Thymus (tissue), 14 donors: ENCODE measurements around the gene NUDT17. TPM values are rescaled to one million over a fixed set of nuclear protein-coding genes. Genes with fewer than 3 reads are reported as not detected.
"Not testable (repeated sequence)": the region's sequence is repeated elsewhere in the genome, so short reads cannot be mapped to it uniquely, and the experiment has no call there.

ENCODE experiments used
- DNase-seq, 9 donors: peaks; one replicate each; pipeline ENCODE4 v3.0.0-alpha.2; 2013; ENCODE audit warnings: low spot score in 9 of 9, low read depth in 6 of 9, missing footprints in 1 of 9
- H3K27ac ChIP-seq, 2 donors: one replicate each; pipeline ENCODE4 v1.5.1; 2013; ENCODE audit warnings: control low read depth in 1 of 2, low read depth in 1 of 2, low read length in 1 of 2, mild to moderate bottlenecking in 1 of 2, moderate library complexity in 1 of 2
- H3K27me3 ChIP-seq, 2 donors: one replicate each; pipeline ENCODE4 v1.5.1; 2013; ENCODE audit warnings: low read length in 1 of 2; ENCODE audit not compliant: control insufficient read depth in 2 of 2, insufficient read depth in 1 of 2
- H3K36me3 ChIP-seq, 2 donors: one replicate each; pipeline ENCODE4 v1.5.1; 2013; ENCODE audit warnings: low read length in 1 of 2, mild to moderate bottlenecking in 1 of 2, moderate library complexity in 1 of 2; ENCODE audit not compliant: control insufficient read depth in 2 of 2, insufficient read depth in 2 of 2
- H3K4me1 ChIP-seq, 2 donors: one replicate each; pipeline ENCODE4 v1.5.1; 2013; ENCODE audit warnings: low read length in 2 of 2; ENCODE audit not compliant: control insufficient read depth in 2 of 2, insufficient read depth in 2 of 2
- H3K4me3 ChIP-seq, 2 donors: one replicate each; pipeline ENCODE4 v1.5.1; 2013; ENCODE audit warnings: low read length in 2 of 2, control low read depth in 1 of 2, mild to moderate bottlenecking in 1 of 2
- H3K9me3 ChIP-seq, 2 donors: one replicate each; pipeline ENCODE4 v1.5.1; 2013; ENCODE audit warnings: low read length in 1 of 2, mild to moderate bottlenecking in 1 of 2; ENCODE audit not compliant: control insufficient read depth in 2 of 2, insufficient read depth in 1 of 2
- WGBS: extraction: QIAGEN DNeasy Blood & Tissue Kit; methylation state at CpG from one replicate; pipeline ENCODE4 v1.1.7; 2013; 5-methylcytosine and 5-hydroxymethylcytosine counted together
- long read RNA-seq, 10 donors: transcript quantifications; one replicate each; lab custom pipeline, GENCODE V29; 2026
- polyA plus RNA-seq: library from polyadenylated mRNA; stranded (reverse); fragments of 200-250 nt; gene quantifications from one replicate; pipeline ENCODE4 v1.2.3, GENCODE V29; 2013
- total RNA-seq: library from RNA; stranded (reverse); fragments of 120-200 nt; gene quantifications from one replicate; pipeline ENCODE4 v1.2.4, GENCODE V29; 2013
- donor health status: healthy.

NUDT17 gene, protein sequence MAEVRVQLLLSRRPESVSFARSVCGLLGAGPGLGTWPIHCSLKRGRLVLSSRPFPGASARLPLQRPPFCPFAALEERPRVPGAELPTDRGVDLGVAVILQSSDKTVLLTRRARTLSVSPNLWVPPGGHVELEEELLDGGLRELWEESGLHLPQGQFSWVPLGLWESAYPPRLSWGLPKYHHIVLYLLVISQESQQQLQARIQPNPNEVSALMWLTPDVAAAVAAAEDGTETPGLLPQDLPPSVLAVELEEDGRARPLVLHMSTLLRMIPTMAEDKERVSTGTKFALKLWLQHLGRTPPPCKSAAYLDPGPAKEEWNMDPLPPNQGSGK
- total RNA-seq (3.7 TPM), polyA plus RNA-seq (6.0 TPM)
- long read RNA-seq, donor 1, result 0 reads
- long read RNA-seq, donor 2, result 0 reads
- long read RNA-seq, donor 3, result 0 reads
- long read RNA-seq, donor 4, partial matches to known transcripts, result 7 of 7 reads
- long read RNA-seq, donor 4, other reads (novel, unspliced or antisense), result 0 of 7 reads
- long read RNA-seq, donor 5, result 0 reads
- long read RNA-seq, donor 6, partial matches to known transcripts, result 0 of 1 reads
- long read RNA-seq, donor 6, other reads (novel, unspliced or antisense), result 0 of 1 reads
- long read RNA-seq, donor 7, result 0 reads
- long read RNA-seq, donor 8, result 0 reads
- long read RNA-seq, donor 9, partial matches to known transcripts, result 5 of 5 reads
- long read RNA-seq, donor 9, other reads (novel, unspliced or antisense), result 0 of 5 reads
- long read RNA-seq, donor 10, partial matches to known transcripts, result 7 of 7 reads
- long read RNA-seq, donor 10, other reads (novel, unspliced or antisense), result 0 of 7 reads

- peaks cover 41 to 46% of the 10 kb centered on the region in 2 donors for H3K36me3 ChIP-seq
- no peaks in the 10 kb centered on the region for H3K9me3 ChIP-seq
- peak within 1 kb of the TSS; percentile 60 to 78 for H3K4me3 ChIP-seq
- H3K27me3 ChIP-seq, result no peaks in the 10 kb centered on the region
- H3K4me1 ChIP-seq, result peaks cover 5 to 24% of the 10 kb centered on the region in 2 donors
- peak in 8 of 9 donors; percentile 53 to 87 (median 74) for DNase-seq
- H3K27ac ChIP-seq, result peak within 1 kb of the TSS; percentile 18 to 78
- under 1% methylated on average over 50 of the region's 50 CpGs for WGBS
Measured at GRCh38 chr1:145845514-145846161, at the start of gene NUDT17. NUDT17 (plus strand) TSS chr1:145845630; CDS start chr1:145845641, 11 bp downstream.

- no peaks in the 10 kb centered on the region for H3K27me3 ChIP-seq
- H3K27ac ChIP-seq, result no peak overlapping the region
- 35% methylated on average over 1 of the region's 1 CpG for WGBS
- peaks cover 3 to 9% of the 10 kb centered on the region in 2 donors for H3K9me3 ChIP-seq
- H3K36me3 ChIP-seq, result peaks cover 0 to 6% of the 10 kb centered on the region in 2 donors
- H3K4me3 ChIP-seq, result no peak overlapping the region
- H3K4me1 ChIP-seq, result no peaks in the 10 kb centered on the region
- no peak for DNase-seq
Measured at GRCh38 chr1:145796753-145797152, 48.7 kb upstream of the NUDT17 start.

DNA sequence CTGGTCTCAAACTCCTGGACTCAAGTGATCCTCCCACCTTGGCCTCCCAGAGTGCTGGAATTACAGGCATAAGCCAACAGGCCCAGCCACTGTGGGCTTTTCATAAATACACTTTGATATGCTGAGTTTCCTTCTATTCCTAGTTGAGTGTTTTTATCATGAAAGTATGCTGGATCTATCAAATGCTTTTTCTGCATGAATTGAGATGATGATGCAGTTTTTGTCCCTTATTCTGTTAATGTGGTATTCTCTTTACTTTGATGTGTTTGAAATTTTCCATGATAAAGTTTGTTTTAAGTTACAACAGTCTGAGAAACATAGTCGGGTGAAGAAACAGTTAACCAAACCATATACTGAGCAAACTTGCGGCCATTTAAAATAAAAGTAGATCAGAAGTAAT is 45.6 kb upstream of the NUDT17 start:
- H3K27me3 ChIP-seq, result no peaks in the 10 kb centered on the region
- H3K9me3 ChIP-seq, result peaks cover 3 to 9% of the 10 kb centered on the region in 2 donors
- H3K4me3 ChIP-seq, result no peak overlapping the region
- no peak overlapping the region for H3K27ac ChIP-seq
- H3K36me3 ChIP-seq, result no peaks in the 10 kb centered on the region
- no peak for DNase-seq
- 67% methylated on average over 2 of the region's 2 CpGs for WGBS
- H3K4me1 ChIP-seq, result no peaks in the 10 kb centered on the region

DNA sequence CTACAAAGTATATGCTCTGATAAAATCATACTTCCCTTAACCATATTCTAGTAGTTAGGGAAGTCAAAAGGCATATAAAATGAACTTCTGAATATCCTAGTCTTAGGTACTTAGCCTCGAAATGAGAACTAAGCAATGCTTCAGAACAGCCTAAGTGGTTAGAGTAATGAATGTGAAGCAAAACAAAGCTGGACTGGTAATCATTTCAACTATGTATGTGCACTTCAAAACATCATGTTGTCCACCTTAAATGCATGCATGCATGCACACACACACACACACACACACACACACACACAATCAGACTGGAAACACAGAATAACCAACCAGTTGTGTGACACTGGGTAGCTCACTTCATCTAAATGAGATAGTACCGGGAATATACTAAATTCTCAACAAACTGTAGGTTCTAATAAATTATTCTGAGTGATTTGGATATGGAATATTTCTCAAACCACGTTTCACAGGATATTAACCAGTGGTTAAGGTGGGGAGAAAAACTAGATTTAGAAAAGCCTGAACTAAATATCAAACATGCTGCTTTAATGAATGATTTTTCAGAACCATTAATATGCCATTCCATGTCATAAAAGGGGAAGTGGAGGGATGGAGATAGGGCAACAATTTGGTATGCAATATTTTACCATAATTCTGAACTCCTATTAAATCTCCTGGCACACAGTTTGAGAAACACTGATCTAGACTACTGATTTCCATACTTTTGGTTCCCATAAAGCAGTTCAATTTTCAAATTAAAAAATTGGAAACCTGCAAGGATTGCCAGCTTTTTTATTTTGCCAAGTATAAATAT is 41.0 kb upstream of the NUDT17 start:
- WGBS, result 49% methylated on average over 3 of the region's 3 CpGs
- Histone ChIP-seq H3K4me1 (no peaks in the 10 kb centered on the region), H3K9me3 (no peaks in the 10 kb centered on the region), H3K27ac (no peak overlapping the region), H3K36me3 (no peaks in the 10 kb centered on the region), H3K4me3 (no peak overlapping the region), H3K27me3 (no peaks in the 10 kb centered on the region)
- no peak for DNase-seq

- Histone ChIP-seq H3K27me3 (no peaks in the 10 kb centered on the region), H3K4me1 (no peaks in the 10 kb centered on the region), H3K36me3 (no peaks in the 10 kb centered on the region), H3K4me3 (no peak overlapping the region), H3K27ac (no peak overlapping the region), H3K9me3 (no peaks in the 10 kb centered on the region)
- WGBS, result 91% methylated on average over 1 of the region's 1 CpG
- no peak for DNase-seq
Measured at GRCh38 chr1:145805057-145805456, 40.4 kb upstream of the NUDT17 start.

DNA sequence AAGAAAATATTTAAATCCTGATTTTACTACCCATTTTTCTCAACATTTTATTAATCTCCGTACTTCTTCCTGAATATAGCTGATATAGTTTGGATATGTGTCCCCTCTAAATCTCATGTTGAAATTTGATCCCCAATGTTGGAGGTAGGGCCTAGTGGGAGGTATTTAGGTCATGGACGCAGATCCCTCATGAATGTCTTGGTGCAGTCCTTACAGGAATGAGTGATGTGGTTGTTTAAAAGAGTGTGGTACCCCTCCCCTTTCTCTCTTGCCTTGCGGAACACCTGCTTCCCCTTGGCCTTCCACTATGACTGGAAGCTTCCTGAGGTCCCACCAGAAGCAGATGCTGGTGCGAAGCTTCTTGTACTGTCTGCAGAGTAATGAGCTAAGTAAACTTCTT is 39.0 kb upstream of the NUDT17 start:
- Histone ChIP-seq H3K27me3 (no peaks in the 10 kb centered on the region), H3K9me3 (no peaks in the 10 kb centered on the region), H3K4me1 (no peaks in the 10 kb centered on the region), H3K36me3 (no peaks in the 10 kb centered on the region), H3K4me3 (no peak overlapping the region), H3K27ac (no peak overlapping the region)
- 98% methylated on average over 4 of the region's 4 CpGs for WGBS
- no peak for DNase-seq

GRCh38 chr1:145806844-145807243 is 38.6 kb upstream of the NUDT17 start:
- Histone ChIP-seq H3K36me3 (no peaks in the 10 kb centered on the region), H3K9me3 (no peaks in the 10 kb centered on the region), H3K4me1 (no peaks in the 10 kb centered on the region), H3K27ac (no peak overlapping the region), H3K4me3 (no peak overlapping the region), H3K27me3 (no peaks in the 10 kb centered on the region)
- WGBS, result 98% methylated on average over 7 of the region's 7 CpGs
- DNase-seq, result no peak

DNA sequence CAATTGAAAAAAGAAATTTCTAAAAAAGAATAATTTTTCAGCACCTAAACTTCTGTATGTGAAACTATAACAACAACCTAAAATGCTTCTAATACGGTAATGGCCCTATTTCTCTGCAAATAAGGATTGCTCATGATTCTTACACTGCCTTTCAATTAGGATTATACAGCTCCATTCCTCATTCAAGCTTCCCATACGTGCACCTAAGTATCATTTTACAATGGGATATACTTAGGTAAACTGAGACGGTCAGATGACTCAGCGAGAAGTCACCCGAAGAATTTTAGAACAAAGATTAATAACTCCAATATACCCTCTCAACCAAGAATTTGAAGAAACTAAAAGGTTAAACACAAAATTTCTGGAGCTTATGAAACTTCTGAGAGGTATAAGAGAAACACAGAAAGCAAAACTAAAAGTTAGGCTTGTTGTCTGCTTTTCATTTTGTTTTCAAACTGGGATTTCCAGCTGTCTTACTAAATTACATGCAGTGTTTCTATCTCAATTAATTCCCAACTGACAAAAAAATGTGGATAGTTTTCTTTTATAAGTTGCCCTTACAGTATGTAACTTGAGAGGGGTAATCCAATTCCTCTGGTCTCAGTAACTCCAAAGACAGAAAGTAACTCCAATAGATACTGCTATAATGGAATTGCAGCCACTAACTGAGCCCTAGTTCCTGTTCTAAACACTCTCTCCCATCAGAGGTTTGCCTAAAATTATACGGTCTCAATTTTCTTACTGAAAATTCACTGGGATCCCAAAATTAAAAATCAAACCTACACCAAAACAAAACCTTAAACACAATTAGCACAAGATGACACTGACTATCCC is 32.2 kb upstream of the NUDT17 start:
- not testable (repeated sequence) for H3K9me3 ChIP-seq, H3K27me3 ChIP-seq, H3K27ac ChIP-seq, H3K4me3 ChIP-seq, DNase-seq, H3K36me3 ChIP-seq, H3K4me1 ChIP-seq
- 90% methylated on average over 5 of the region's 6 CpGs for WGBS
